Measurements from ENCODE around the gene CPNE8. TPM values are rescaled to one million over a fixed set of nuclear protein-coding genes. Genes with fewer than 3 reads are reported as not detected.

The CPNE8 gene
- total and polyA plus RNA-seq, 7 donors: 10.5 to 27.7 (median 15.7) TPM

DNA sequence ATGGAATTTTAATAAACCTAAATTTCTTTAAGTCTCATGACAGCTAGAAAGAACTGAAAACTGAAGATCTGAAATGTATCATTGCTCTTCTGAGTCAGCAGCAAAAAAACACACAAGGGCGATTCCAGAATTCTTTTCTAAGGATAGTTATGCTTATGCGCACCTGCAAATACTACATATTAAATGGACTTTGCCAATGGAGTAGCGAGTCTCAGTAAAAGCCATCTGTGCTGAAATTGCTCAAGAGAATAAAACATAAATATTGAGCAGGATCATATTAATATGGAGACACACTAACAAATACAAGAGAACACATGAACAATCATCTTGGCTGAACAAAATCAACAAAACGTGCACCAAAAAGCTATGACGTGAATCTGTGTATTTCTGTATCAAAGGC is 73.7 kb downstream of the CPNE8 start:
- H3K36me3 ChIP-seq: no peaks in the 10 kb centered on the region
- no peak for TF ChIP-seq POLR2AphosphoS5 (IDR thresholded peaks at IDR 0.05)
- TF ChIP-seq EP300 (IDR thresholded peaks at IDR 0.05): no peak
- TF ChIP-seq POLR2A (IDR thresholded peaks at IDR 0.05): no peak
- TF ChIP-seq, protein P1, sequence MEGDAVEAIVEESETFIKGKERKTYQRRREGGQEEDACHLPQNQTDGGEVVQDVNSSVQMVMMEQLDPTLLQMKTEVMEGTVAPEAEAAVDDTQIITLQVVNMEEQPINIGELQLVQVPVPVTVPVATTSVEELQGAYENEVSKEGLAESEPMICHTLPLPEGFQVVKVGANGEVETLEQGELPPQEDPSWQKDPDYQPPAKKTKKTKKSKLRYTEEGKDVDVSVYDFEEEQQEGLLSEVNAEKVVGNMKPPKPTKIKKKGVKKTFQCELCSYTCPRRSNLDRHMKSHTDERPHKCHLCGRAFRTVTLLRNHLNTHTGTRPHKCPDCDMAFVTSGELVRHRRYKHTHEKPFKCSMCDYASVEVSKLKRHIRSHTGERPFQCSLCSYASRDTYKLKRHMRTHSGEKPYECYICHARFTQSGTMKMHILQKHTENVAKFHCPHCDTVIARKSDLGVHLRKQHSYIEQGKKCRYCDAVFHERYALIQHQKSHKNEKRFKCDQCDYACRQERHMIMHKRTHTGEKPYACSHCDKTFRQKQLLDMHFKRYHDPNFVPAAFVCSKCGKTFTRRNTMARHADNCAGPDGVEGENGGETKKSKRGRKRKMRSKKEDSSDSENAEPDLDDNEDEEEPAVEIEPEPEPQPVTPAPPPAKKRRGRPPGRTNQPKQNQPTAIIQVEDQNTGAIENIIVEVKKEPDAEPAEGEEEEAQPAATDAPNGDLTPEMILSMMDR (IDR thresholded peaks at IDR 0.05): no peak
- H3K4me3 ChIP-seq: no peak overlapping the region
- DNase-seq: no peak
- H3K9me3 ChIP-seq: no peaks in the 10 kb centered on the region
- 80 to 96% methylated on average over 5 of the region's 5 CpGs for WGBS, 2 donors
- intact Hi-C loops (cut with DNase I): no loop called here
- H3K27ac ChIP-seq: no peak overlapping the region
- H3K4me1 ChIP-seq: no peaks in the 10 kb centered on the region
- H3K27me3 ChIP-seq: no peaks in the 10 kb centered on the region

DNA sequence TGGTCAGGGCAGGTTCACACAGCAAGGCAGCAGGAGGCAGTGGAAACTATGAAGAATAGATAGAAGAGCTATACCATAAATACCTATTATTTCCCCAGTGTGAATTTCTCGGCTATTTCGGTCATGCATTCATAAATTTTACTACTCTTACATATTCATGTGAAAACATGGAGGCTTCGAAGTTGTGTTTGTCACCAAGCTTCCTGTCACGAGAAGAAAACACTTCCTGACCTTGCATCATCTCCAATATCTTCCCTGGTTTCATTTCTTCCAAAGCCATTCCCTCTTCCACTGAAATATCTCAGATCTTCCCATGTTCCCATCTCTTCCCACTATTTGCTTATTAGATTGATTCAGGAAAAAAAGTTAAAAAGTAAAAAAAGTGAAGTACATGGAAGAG is 80.4 kb downstream of the CPNE8 start:
- H3K4me3 ChIP-seq: no peak overlapping the region
- no peaks in the 10 kb centered on the region for H3K4me1 ChIP-seq
- H3K9me3 ChIP-seq: no peaks in the 10 kb centered on the region
- no peak for TF ChIP-seq POLR2A (IDR thresholded peaks at IDR 0.05)
- TF ChIP-seq, protein P1 (IDR thresholded peaks at IDR 0.05): no peak
- TF ChIP-seq EP300 (IDR thresholded peaks at IDR 0.05): no peak
- TF ChIP-seq POLR2AphosphoS5 (IDR thresholded peaks at IDR 0.05): no peak
- intact Hi-C loops (cut with DNase I): no loop called here
- DNase-seq: no peak
- no peaks in the 10 kb centered on the region for H3K27me3 ChIP-seq
- no peaks in the 10 kb centered on the region for H3K36me3 ChIP-seq
- no peak overlapping the region for H3K27ac ChIP-seq
- 92 to 95% methylated on average over 4 of the region's 4 CpGs for WGBS, 2 donors

DNA sequence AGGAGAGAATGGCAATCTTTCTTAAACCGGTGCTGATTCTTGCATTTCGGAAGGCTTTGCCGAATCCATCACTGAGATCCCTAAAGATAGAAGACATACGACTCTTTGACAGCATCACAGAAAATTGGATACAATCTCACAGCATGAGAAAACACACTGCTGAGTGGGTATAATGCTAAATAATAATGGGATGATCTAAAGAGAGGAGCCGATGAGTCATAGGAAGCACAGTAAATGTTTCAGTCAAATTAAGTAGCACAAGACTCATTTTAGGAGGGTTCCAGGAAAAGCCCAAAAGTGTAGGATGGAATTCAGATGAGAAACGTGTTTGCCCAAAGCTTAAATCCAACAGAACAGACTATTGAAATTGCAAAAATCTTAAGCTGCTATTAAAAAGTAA is 81.7 kb downstream of the CPNE8 start:
- Histone ChIP-seq H3K4me3 (no peak overlapping the region), H3K36me3 (no peaks in the 10 kb centered on the region), H3K9me3 (no peaks in the 10 kb centered on the region), H3K4me1 (no peaks in the 10 kb centered on the region), H3K27ac (no peak overlapping the region), H3K27me3 (no peaks in the 10 kb centered on the region)
- intact Hi-C loops (cut with DNase I): no loop called here
- TF ChIP-seq EP300 (IDR thresholded peaks at IDR 0.05): no peak
- TF ChIP-seq, protein P1 (IDR thresholded peaks at IDR 0.05): no peak
- TF ChIP-seq POLR2AphosphoS5 (IDR thresholded peaks at IDR 0.05): no peak
- no peak for TF ChIP-seq POLR2A (IDR thresholded peaks at IDR 0.05)
- no peak for DNase-seq
- WGBS, 2 donors: 86 to 87% methylated on average over 6 of the region's 6 CpGs

DNA sequence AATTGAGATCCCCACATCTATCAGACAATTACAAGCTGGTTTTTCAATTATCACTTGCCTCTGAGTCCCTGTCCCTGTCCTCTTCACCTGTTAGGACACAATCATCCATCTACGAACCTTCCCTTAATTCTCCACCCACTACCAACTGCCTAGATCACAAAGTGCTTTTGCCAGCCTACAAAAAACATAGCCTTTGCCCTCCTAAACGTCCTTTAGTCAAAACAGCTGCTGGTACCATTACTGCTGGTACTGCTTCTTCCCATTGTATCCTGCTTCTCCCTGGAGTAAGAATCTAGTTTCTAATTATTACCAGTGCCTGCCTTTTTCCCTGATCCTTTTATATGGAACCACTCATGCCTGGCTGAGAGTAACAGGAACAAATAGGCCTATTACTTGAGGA is 82.1 kb downstream of the CPNE8 start:
- TF ChIP-seq EP300 (IDR thresholded peaks at IDR 0.05) (no peak), POLR2AphosphoS5 (IDR thresholded peaks at IDR 0.05) (no peak)
- WGBS, 2 donors: 16 to 59% methylated on average over 2 of the region's 2 CpGs
- no peaks in the 10 kb centered on the region for H3K4me1 ChIP-seq
- H3K4me3 ChIP-seq: no peak overlapping the region
- intact Hi-C loops (cut with DNase I): no loop called here
- H3K36me3 ChIP-seq: no peaks in the 10 kb centered on the region
- DNase-seq: no peak
- H3K27ac ChIP-seq: no peak overlapping the region
- H3K9me3 ChIP-seq: no peaks in the 10 kb centered on the region
- no peaks in the 10 kb centered on the region for H3K27me3 ChIP-seq

DNA sequence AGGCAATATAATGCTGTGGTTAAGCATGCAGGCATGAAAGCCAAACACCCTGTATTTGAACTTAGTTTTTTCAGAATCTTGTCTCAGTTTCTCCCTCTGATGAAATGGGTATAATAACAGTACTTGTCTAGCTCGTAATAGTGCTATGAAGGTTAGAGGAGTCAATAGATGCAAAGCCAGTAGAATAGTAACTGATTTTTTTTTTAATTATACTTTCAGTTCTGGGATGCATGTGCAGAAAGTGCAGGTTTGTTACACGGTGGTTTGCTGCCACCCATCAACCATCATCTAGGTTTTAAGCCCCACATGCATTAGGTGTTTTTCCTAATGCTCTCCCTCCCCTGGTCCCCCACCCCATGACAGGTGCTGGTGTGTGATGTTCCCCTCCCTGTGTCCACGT is 87.4 kb downstream of the CPNE8 start:
- intact Hi-C loops (cut with DNase I): no loop called here
- H3K4me1 ChIP-seq: no peaks in the 10 kb centered on the region
- DNase-seq: no peak
- TF ChIP-seq POLR2AphosphoS5 (IDR thresholded peaks at IDR 0.05): no peak
- no peak for TF ChIP-seq EP300 (IDR thresholded peaks at IDR 0.05)
- TF ChIP-seq POLR2A (IDR thresholded peaks at IDR 0.05): no peak
- TF ChIP-seq, protein P1 (IDR thresholded peaks at IDR 0.05): no peak
- WGBS, 2 donors: 84 to 91% methylated on average over 3 of the region's 3 CpGs
- H3K9me3 ChIP-seq: no peaks in the 10 kb centered on the region
- no peaks in the 10 kb centered on the region for H3K36me3 ChIP-seq
- H3K27me3 ChIP-seq: no peaks in the 10 kb centered on the region
- no peak overlapping the region for H3K27ac ChIP-seq
- H3K4me3 ChIP-seq: no peak overlapping the region

Measured in sigmoid colon (tissue), 7 donors.